ENCODE measurements around the gene LGALS3. TPM values are rescaled to one million over a fixed set of nuclear protein-coding genes. Genes with fewer than 3 reads are reported as not detected.

LGALS3 gene
- total and polyA plus RNA-seq, 3 experiments from 2014 or later, result 54.5 to 78.0 (median 55.1) TPM

DNA sequence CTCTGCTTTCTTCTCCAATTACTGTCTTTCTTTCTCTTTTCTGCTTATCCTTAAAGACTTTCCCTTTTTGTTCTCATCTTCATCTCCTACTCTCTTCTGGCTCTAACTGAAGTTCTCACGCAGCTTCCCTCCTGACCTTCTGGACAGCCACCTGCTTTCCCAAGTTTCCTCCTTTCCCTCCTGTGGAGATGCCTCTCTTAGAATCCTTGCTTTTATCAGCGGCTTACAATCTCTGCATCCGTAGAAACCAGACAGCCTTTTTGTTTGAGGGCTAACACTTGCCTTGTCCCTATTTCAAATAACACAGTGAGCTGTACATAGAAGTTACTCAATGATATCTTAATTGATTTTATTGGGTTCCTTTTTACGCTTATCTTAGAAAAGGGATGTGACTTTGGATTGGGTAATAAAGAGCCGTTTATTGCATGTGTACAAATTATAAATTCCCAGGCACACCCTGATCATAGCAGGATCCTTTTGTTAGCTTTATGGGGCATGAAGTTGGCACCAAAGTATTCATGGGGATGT, 2.1 kb upstream of the LGALS3 start:
- H3K4me3 ChIP-seq (ENCODE audit: low read length), result no peak overlapping the region
- Mint-ChIP-seq H3K36me3 (peaks cover 0 to 3% (median 0%) of the 10 kb centered on the region in 3 donors), H3K4me1 (peaks cover 38 to 47% (median 38%) of the 10 kb centered on the region in 3 donors), H3K4me3 (peak overlapping the region in 1 of 7 donors; percentile 91), H3K27me3 (no peaks in the 10 kb centered on the region), H3K9me3 (no peaks in the 10 kb centered on the region), H3K27ac (peak overlapping the region in 2 of 8 donors; percentile 20 to 36)
- ChIA-PET POLR2A (interaction anchor here (0.5 kb wide), 1 partner anchor 226 kb away, joined by 3 read pairs; no protein-coding TSS in a partner anchor), CTCF (no interaction called here)
- no peaks in the 10 kb centered on the region for H3K27me3 ChIP-seq (ENCODE audit: insufficient read depth, low read length, poor library complexity, severe bottlenecking)
- no peak overlapping the region for H3K27ac ChIP-seq (ENCODE audit: low read depth, low read length)
- no peak for DNase-seq
- H3K4me1 ChIP-seq (ENCODE audit: insufficient read depth, low read length), result peaks cover 18% of the 10 kb centered on the region
- H3K9me3 ChIP-seq (ENCODE audit: low read length), result no peaks in the 10 kb centered on the region
- no peaks in the 10 kb centered on the region for H3K36me3 ChIP-seq (ENCODE audit: insufficient read depth, low read length)

DNA sequence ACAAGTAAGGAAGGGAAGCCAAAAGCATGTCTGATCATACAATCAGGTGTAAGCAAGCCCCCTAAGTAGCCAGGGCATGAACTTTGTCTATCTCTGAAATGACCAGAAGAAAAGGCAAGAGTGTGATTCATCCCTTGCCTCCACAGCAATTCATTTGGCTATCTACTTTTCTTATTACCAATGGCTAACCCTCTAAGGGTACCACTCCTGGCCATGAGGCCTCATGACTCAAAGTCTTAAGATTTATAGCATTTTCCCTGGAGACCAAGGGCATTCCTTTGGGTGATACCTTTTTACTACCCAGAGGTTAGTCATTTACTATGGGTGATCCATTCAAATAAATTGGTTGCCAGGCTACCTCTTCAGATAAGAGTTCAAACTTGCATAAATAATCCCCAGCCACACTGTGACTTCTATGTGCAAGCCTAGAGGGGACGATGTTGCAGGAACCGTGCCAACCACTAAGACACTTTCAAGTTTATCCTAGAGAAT, 1.5 kb upstream of the LGALS3 start:
- peaks cover 0 to 3% (median 0%) of the 10 kb centered on the region in 3 donors for H3K36me3 Mint-ChIP-seq
- Histone ChIP-seq H3K27ac (ENCODE audit: low read depth, low read length) (no peak overlapping the region), H3K4me1 (ENCODE audit: insufficient read depth, low read length) (peaks cover 18% of the 10 kb centered on the region), H3K36me3 (ENCODE audit: insufficient read depth, low read length) (no peaks in the 10 kb centered on the region), H3K27me3 (ENCODE audit: insufficient read depth, low read length, poor library complexity, severe bottlenecking) (no peaks in the 10 kb centered on the region), H3K9me3 (ENCODE audit: low read length) (no peaks in the 10 kb centered on the region), H3K4me3 (ENCODE audit: low read length) (no peak overlapping the region)
- no peak for DNase-seq
- H3K4me3 Mint-ChIP-seq, result peak overlapping the region in 2 of 7 donors; percentile 84 to 91
- peaks cover 38 to 52% (median 38%) of the 10 kb centered on the region in 3 donors for H3K4me1 Mint-ChIP-seq
- H3K9me3 Mint-ChIP-seq, result no peaks in the 10 kb centered on the region
- no peak overlapping the region for H3K27ac Mint-ChIP-seq
- H3K27me3 Mint-ChIP-seq, result no peaks in the 10 kb centered on the region
- ChIA-PET CTCF (interaction anchor here (1.5 kb wide), 1 partner anchor 38 kb away, joined by 4 read pairs; no protein-coding TSS in a partner anchor), POLR2A (interaction anchor here (0.6 kb wide), 1 partner anchor 112 kb away, joined by 5 read pairs; no protein-coding TSS in a partner anchor)

DNA sequence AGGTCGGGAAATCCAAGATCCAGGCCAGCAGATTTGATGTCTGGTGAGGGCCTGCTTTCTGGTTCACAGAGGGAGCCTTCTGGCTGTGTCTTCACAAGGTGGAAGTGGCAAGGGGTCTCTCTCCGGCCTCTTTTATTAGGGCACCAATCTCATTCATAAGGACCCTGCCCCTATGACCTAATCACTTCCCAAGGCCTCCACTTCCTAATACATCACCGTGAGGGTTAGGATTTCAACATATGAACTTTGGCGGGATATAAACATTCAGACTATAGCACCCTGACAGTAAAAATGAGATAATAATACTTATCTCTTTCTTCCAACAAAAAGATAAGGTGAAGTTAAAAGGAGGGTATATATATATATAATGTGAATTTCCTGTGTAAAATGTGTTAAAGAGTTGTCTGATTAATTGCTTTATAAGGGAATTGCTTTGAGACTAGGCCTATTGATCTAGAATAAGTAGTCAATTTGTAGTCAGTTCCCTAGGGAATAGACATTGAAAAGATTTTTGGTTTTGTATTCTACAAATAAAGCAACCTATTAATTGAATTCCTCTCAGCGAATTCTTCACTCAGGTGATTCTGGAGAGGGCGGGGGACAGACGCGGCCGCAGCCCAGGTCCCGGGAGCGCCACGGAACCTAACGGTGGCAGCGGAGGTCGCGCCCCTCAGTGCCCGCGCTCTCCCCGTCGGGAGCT, 516 bp upstream of the LGALS3 start:
- Mint-ChIP-seq H3K27me3 (no peaks in the 10 kb centered on the region), H3K4me3 (peak overlapping the region; percentile 81 to 91 (median 84)), H3K4me1 (peaks cover 38 to 52% (median 40%) of the 10 kb centered on the region in 3 donors), H3K36me3 (peaks cover 0 to 3% (median 0%) of the 10 kb centered on the region in 3 donors), H3K9me3 (no peaks in the 10 kb centered on the region), H3K27ac (peak overlapping the region in 7 of 8 donors; percentile 32 to 82 (median 70))
- no peak for DNase-seq
- Histone ChIP-seq H3K4me1 (ENCODE audit: insufficient read depth, low read length) (peaks cover 18% of the 10 kb centered on the region), H3K27me3 (ENCODE audit: insufficient read depth, low read length, poor library complexity, severe bottlenecking) (no peaks in the 10 kb centered on the region), H3K4me3 (ENCODE audit: low read length) (no peak overlapping the region), H3K9me3 (ENCODE audit: low read length) (no peaks in the 10 kb centered on the region), H3K36me3 (ENCODE audit: insufficient read depth, low read length) (no peaks in the 10 kb centered on the region), H3K27ac (ENCODE audit: low read depth, low read length) (no peak overlapping the region)
- POLR2A ChIA-PET, result interaction anchor here (0.6 to 2.8 kb wide), 4 partner anchors 19 to 35 kb away, joined by 3 to 38 read pairs (median 5); no protein-coding TSS in a partner anchor
- CTCF ChIA-PET, result interaction anchor here (1.2 to 4.9 kb wide), 5 partner anchors 14 to 564 kb away, joined by 3 to 32 read pairs (median 4); no protein-coding TSS in a partner anchor

DNA sequence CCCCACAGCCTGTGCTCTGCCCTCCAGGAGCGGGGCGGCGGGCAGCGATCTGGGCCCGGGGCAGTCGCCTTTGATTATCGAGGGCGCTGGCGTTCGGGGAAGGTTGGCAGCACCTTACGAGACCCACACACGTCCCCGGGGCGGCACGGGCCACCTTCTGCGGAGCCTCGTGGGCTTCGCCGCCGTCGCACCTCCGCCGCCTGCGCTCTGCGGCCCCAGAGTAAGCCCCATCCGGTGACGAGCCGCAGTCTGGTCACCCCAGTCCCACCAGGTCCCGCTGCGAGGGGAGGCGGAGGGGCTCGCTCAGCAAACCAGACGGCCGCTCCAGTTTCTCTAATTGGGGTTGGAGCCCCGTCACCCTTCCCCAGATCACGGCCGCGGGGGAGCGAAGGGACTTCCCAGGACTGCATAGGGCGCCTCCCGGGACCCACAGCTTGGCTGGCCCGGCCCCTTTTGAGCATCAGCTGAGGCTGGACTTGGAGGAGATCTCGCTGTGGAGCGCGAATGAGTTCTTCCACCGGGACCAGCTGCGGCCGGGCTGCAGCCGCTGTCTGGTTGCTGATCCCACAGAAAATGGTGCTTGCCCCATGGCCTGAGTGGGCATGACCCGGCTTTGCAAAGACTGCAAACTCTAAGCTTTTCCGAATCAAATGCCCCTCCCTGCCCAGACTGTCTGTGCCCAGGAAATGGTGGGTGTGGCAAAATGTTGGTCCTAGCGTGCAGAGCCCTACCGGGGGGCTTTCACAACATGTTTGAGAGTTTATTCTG, 560 bp downstream of the LGALS3 start:
- peaks cover 38 to 51% (median 41%) of the 10 kb centered on the region in 3 donors for H3K4me1 Mint-ChIP-seq
- ChIA-PET POLR2A (interaction anchor here (0.7 to 2.8 kb wide), 5 partner anchors 26 to 78 kb away, joined by 4 to 38 read pairs (median 5); partner anchors contain the start of gene MAPK1IP1L), CTCF (interaction anchor here (1.0 to 4.9 kb wide), 7 partner anchors 15 to 565 kb away, joined by 3 to 32 read pairs (median 3); no protein-coding TSS in a partner anchor)
- H3K9me3 ChIP-seq (ENCODE audit: low read length), result no peaks in the 10 kb centered on the region
- H3K27ac Mint-ChIP-seq, result peak overlapping the region; percentile 53 to 90 (median 76)
- peaks cover 0 to 3% (median 0%) of the 10 kb centered on the region in 3 donors for H3K36me3 Mint-ChIP-seq
- H3K4me3 Mint-ChIP-seq, result peak overlapping the region; percentile 80 to 91 (median 85)
- no peaks in the 10 kb centered on the region for H3K36me3 ChIP-seq (ENCODE audit: insufficient read depth, low read length)
- H3K4me1 ChIP-seq (ENCODE audit: insufficient read depth, low read length), result peaks cover 18% of the 10 kb centered on the region
- no peaks in the 10 kb centered on the region for H3K9me3 Mint-ChIP-seq
- H3K27me3 ChIP-seq (ENCODE audit: insufficient read depth, low read length, poor library complexity, severe bottlenecking), result no peaks in the 10 kb centered on the region
- no peaks in the 10 kb centered on the region for H3K27me3 Mint-ChIP-seq
- peak; percentile 18 to 77 (median 50) for DNase-seq
- no peak overlapping the region for H3K27ac ChIP-seq (ENCODE audit: low read depth, low read length)
- peak overlapping the region; percentile 51 for H3K4me3 ChIP-seq (ENCODE audit: low read length)

DNA sequence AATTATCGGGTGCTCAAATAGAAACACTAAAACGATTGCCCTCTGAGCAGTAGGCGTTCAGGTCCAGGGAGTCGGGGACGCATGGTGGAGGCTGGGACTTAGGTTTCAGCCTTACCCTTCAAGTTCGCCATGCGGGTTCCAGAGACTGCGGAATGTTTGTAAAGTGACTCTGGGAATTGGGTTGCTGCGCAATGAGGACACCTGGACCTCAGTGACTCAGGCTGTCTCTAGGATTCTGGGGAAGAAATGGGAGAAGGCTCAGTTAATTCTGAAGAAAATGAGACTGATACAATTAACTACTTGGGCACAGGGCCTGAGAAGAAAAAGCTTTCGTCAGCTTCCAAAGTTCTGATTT, 1.1 kb downstream of the LGALS3 start:
- Histone ChIP-seq H3K27me3 (ENCODE audit: insufficient read depth, low read length, poor library complexity, severe bottlenecking) (no peaks in the 10 kb centered on the region), H3K4me3 (ENCODE audit: low read length) (peak overlapping the region; percentile 51), H3K36me3 (ENCODE audit: insufficient read depth, low read length) (no peaks in the 10 kb centered on the region), H3K27ac (ENCODE audit: low read depth, low read length) (no peak overlapping the region), H3K4me1 (ENCODE audit: insufficient read depth, low read length) (peaks cover 16% of the 10 kb centered on the region), H3K9me3 (ENCODE audit: low read length) (no peaks in the 10 kb centered on the region)
- H3K9me3 Mint-ChIP-seq, result no peaks in the 10 kb centered on the region
- H3K4me3 Mint-ChIP-seq, result peak overlapping the region; percentile 80 to 91 (median 85)
- ChIA-PET CTCF (interaction anchor here (1.0 to 4.9 kb wide), 5 partner anchors 19 to 40 kb away, joined by 3 to 32 read pairs (median 3); no protein-coding TSS in a partner anchor), POLR2A (interaction anchor here (0.7 to 2.8 kb wide), 3 partner anchors 27 to 79 kb away, joined by 4 to 38 read pairs (median 5); partner anchors contain the start of gene MAPK1IP1L)
- no peaks in the 10 kb centered on the region for H3K27me3 Mint-ChIP-seq
- peak overlapping the region in 7 of 8 donors; percentile 29 to 90 (median 77) for H3K27ac Mint-ChIP-seq
- DNase-seq, result no peak
- peaks cover 0 to 3% (median 0%) of the 10 kb centered on the region in 3 donors for H3K36me3 Mint-ChIP-seq
- peaks cover 32 to 47% (median 37%) of the 10 kb centered on the region in 3 donors for H3K4me1 Mint-ChIP-seq

DNA sequence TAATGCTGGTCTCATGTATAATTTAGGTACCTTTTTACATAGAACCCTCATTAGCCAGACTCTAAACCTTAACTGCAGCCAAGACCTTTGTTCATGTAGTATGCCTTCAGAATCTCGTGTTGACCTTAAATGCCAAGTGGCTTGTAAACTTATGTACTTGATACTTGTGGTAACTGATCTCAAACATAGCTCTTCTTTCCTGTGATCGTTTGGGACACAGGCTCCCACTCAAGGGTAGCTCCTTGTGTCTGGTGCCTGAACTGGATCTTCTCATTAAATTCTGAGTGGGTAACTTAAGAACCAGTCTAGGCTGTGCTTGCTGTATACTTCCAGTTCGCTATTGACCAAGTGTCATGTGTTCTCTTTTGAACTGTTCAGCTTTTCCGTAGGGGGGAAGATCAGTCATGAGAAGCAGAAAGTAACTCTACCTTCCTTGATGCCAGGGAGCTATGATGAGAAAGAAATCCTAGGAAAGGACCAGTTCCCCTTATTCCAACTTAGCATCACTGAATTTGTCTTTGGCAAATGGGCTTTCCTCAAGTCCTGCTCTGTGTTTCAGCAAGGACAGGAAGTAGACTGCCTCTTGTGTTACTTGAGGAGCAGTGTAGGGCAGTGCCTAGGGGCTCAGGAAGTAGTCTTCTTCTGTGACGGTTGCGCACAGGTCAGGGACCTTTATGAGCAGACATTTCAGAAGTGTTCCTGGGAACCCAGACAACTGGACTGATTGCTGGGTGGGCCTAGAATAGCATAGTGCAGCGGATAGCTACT, 2.5 kb downstream of the LGALS3 start:
- no peaks in the 10 kb centered on the region for H3K36me3 ChIP-seq (ENCODE audit: insufficient read depth, low read length)
- H3K4me1 ChIP-seq (ENCODE audit: insufficient read depth, low read length), result peaks cover 7% of the 10 kb centered on the region
- H3K4me3 ChIP-seq (ENCODE audit: low read length), result no peak overlapping the region
- ChIA-PET CTCF (interaction anchor here (0.8 to 4.9 kb wide), 6 partner anchors 28 to 80 kb away, joined by 3 to 32 read pairs (median 8); partner anchors contain the start of gene MAPK1IP1L), POLR2A (interaction anchor here (1.4 to 1.5 kb wide), 2 partner anchors 29 to 33 kb away, joined by 3 to 4 read pairs; no protein-coding TSS in a partner anchor)
- H3K27me3 ChIP-seq (ENCODE audit: insufficient read depth, low read length, poor library complexity, severe bottlenecking), result no peaks in the 10 kb centered on the region
- DNase-seq, result no peak
- H3K27me3 Mint-ChIP-seq, result no peaks in the 10 kb centered on the region
- H3K9me3 ChIP-seq (ENCODE audit: low read length), result no peaks in the 10 kb centered on the region
- no peaks in the 10 kb centered on the region for H3K9me3 Mint-ChIP-seq
- peak overlapping the region in 7 of 8 donors; percentile 4 to 94 (median 81) for H3K27ac Mint-ChIP-seq
- no peak overlapping the region for H3K27ac ChIP-seq (ENCODE audit: low read depth, low read length)
- peaks cover 18 to 39% (median 25%) of the 10 kb centered on the region in 3 donors for H3K4me1 Mint-ChIP-seq
- H3K36me3 Mint-ChIP-seq, result peaks cover 0 to 3% (median 0%) of the 10 kb centered on the region in 3 donors
- peak overlapping the region; percentile 49 to 91 (median 80) for H3K4me3 Mint-ChIP-seq

DNA sequence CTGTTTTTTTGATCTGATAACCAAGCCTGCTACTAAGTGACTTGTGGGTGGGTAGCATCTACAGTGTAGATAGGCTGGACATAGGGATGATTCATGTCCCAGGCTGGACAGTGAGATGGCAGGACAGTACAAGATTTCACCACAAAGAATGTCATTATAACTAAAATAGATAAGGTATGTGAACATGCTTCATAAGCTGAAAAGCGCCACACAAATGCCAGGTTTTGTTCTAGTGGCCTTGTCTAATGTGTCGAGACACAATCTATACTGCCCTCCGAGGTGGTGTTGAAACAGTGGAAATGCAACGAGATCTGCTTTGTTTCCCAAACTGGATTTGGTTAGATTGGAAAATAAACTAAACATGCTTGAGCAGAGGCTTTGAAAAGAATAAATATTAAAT, 4.4 kb downstream of the LGALS3 start:
- no peak overlapping the region for H3K4me3 Mint-ChIP-seq
- Histone ChIP-seq H3K36me3 (ENCODE audit: insufficient read depth, low read length) (no peaks in the 10 kb centered on the region), H3K27me3 (ENCODE audit: insufficient read depth, low read length, poor library complexity, severe bottlenecking) (no peaks in the 10 kb centered on the region), H3K27ac (ENCODE audit: low read depth, low read length) (no peak overlapping the region), H3K4me3 (ENCODE audit: low read length) (no peak overlapping the region), H3K4me1 (ENCODE audit: insufficient read depth, low read length) (peaks cover 7% of the 10 kb centered on the region), H3K9me3 (ENCODE audit: low read length) (no peaks in the 10 kb centered on the region)
- peaks cover 0 to 7% (median 0%) of the 10 kb centered on the region in 3 donors for H3K36me3 Mint-ChIP-seq
- no peak overlapping the region for H3K27ac Mint-ChIP-seq
- ChIA-PET POLR2A (no interaction called here), CTCF (interaction anchor here (2.0 kb wide), 1 partner anchor 44 kb away, joined by 9 read pairs; no protein-coding TSS in a partner anchor)
- no peaks in the 10 kb centered on the region for H3K27me3 Mint-ChIP-seq
- peaks cover 17 to 39% (median 26%) of the 10 kb centered on the region in 3 donors for H3K4me1 Mint-ChIP-seq
- DNase-seq, result no peak
- no peaks in the 10 kb centered on the region for H3K9me3 Mint-ChIP-seq

All from CD8-positive, alpha-beta memory T cell (primary cell).